ENCODE measurements around the gene ATG5.
"Not testable (repeated sequence)": the region's sequence is repeated elsewhere in the genome, so short reads cannot be mapped to it uniquely, and the experiment has no call there.

Gene ATG5

GRCh38 chr6:106257195-106257594 is 68.4 kb downstream of the ATG5 start:
- no peak for DNase-seq (ENCODE audit: low spot score)

GRCh38 chr6:106256201-106256968 is 69.2 kb downstream of the ATG5 start:
- DNase-seq (ENCODE audit: low spot score) = no peak

- DNase-seq (ENCODE audit: low spot score) = no peak
These were observed 70.3 kb downstream of the ATG5 start for GRCh38 chr6:106255306-106255705.

GRCh38 chr6:106254636-106255035 is 70.9 kb downstream of the ATG5 start:
- no peak for DNase-seq (ENCODE audit: low spot score)

- no peak for DNase-seq (ENCODE audit: low spot score)
These were observed 71.8 kb downstream of the ATG5 start for GRCh38 chr6:106253731-106254130.

- DNase-seq (ENCODE audit: low spot score) = no peak
These were observed 72.4 kb downstream of the ATG5 start for GRCh38 chr6:106253172-106253571.

GRCh38 chr6:106252687-106253086 is 72.9 kb downstream of the ATG5 start:
- no peak for DNase-seq (ENCODE audit: low spot score)

- not testable (repeated sequence) for DNase-seq (ENCODE audit: low spot score)
These were observed 73.9 kb downstream of the ATG5 start for GRCh38 chr6:106251531-106252255.

- DNase-seq (ENCODE audit: low spot score) = no peak
These were observed 74.6 kb downstream of the ATG5 start for GRCh38 chr6:106250953-106251352.

GRCh38 chr6:106249658-106250057 is 75.9 kb downstream of the ATG5 start:
- DNase-seq (ENCODE audit: low spot score) = no peak

- DNase-seq (ENCODE audit: low spot score) = no peak
These were observed 77.8 kb downstream of the ATG5 start for GRCh38 chr6:106247733-106248132.

- no peak for DNase-seq (ENCODE audit: low spot score)
These were observed 78.3 kb downstream of the ATG5 start for GRCh38 chr6:106247293-106247692.

GRCh38 chr6:106244931-106245330 is 80.6 kb downstream of the ATG5 start:
- DNase-seq (ENCODE audit: low spot score) = no peak

GRCh38 chr6:106244521-106244920 is 81.0 kb downstream of the ATG5 start:
- no peak for DNase-seq (ENCODE audit: low spot score)

GRCh38 chr6:106243261-106243660 is 82.3 kb downstream of the ATG5 start:
- DNase-seq (ENCODE audit: low spot score) = no peak

GRCh38 chr6:106241498-106241897 is 84.1 kb downstream of the ATG5 start:
- no peak for DNase-seq (ENCODE audit: low spot score)

GRCh38 chr6:106237286-106237685 is 88.3 kb downstream of the ATG5 start:
- no peak for DNase-seq (ENCODE audit: low spot score)

GRCh38 chr6:106229876-106230445 is 95.6 kb downstream of the ATG5 start:
- not testable (repeated sequence) for DNase-seq (ENCODE audit: low spot score)

- no peak for DNase-seq (ENCODE audit: low spot score)
These were observed 97.7 kb downstream of the ATG5 start for GRCh38 chr6:106227612-106228507.

GRCh38 chr6:106226676-106227075 is 98.9 kb downstream of the ATG5 start:
- DNase-seq (ENCODE audit: low spot score) = no peak

GRCh38 chr6:106225581-106225980 is 100.0 kb downstream of the ATG5 start:
- DNase-seq (ENCODE audit: low spot score) = peak; percentile 5

GRCh38 chr6:106223300-106223930 is 102.1 kb downstream of the ATG5 start:
- peak; percentile 25 for DNase-seq (ENCODE audit: low spot score)
